DOHH2 (cell line): ENCODE measurements around the gene DNAH1.

Source experiments
- H3F3A ChIP-seq: fragments of 200-600 bp; sonication (generic), shearing (Covaris generic); 2 replicates; pipeline ENCODE4 v1.6.0; 2016; ENCODE audit warnings: antibody characterized with exemption, mild to moderate bottlenecking; ENCODE audit not compliant: control insufficient read depth, insufficient read depth
- H3K27ac ChIP-seq: fragments of 200-600 bp; sonication (generic); 2 replicates; pipeline ENCODE4 v1.5.1; 2014; ENCODE audit warnings: low read depth, mild to moderate bottlenecking, low read length, moderate library complexity
- H3K27me3 ChIP-seq: fragments of 200-600 bp; sonication (generic); 2 replicates; pipeline ENCODE4 v1.6.1; 2014; ENCODE audit warnings: mild to moderate bottlenecking, low read length, mixed read lengths; ENCODE audit not compliant: control insufficient read depth
- H3K36me3 ChIP-seq: fragments of 200-600 bp; sonication (generic); 2 replicates; pipeline ENCODE4 v1.6.1; 2014; ENCODE audit warnings: mild to moderate bottlenecking, low read length, moderate library complexity, mixed read lengths; ENCODE audit not compliant: control insufficient read depth
- H3K4me1 ChIP-seq: fragments of 200-600 bp; sonication (generic); 2 replicates; pipeline ENCODE4 v1.6.1; 2014; ENCODE audit warnings: mild to moderate bottlenecking, low read length, mixed read lengths; ENCODE audit not compliant: control insufficient read depth
- H3K4me2 ChIP-seq: fragments of 200-600 bp; sonication (generic); 2 replicates; pipeline ENCODE4 v1.6.0; 2014; ENCODE audit warnings: mild to moderate bottlenecking, low read length, moderate library complexity
- H3K4me3 ChIP-seq: fragments of 200-600 bp; sonication (generic); 2 replicates; pipeline ENCODE4 v1.5.1; 2014; ENCODE audit warnings: mild to moderate bottlenecking, low read length, mixed read lengths
- H3K79me2 ChIP-seq: fragments of 200-600 bp; sonication (generic); 2 replicates; pipeline ENCODE4 v1.6.1; 2014; ENCODE audit warnings: mild to moderate bottlenecking, low read length, mixed read lengths; ENCODE audit not compliant: control insufficient read depth
- H3K9me2 ChIP-seq: fragments of 200-600 bp; sonication (generic); replicated peaks from 2 replicates; pipeline ENCODE4 v1.6.1; 2014; ENCODE audit warnings: mild to moderate bottlenecking, low read length, mixed read lengths; ENCODE audit not compliant: control insufficient read depth
- H3K9me3 ChIP-seq: fragments of 200-600 bp; sonication (generic); 2 replicates; pipeline ENCODE4 v1.6.1; 2014; ENCODE audit warnings: antibody characterized with exemption, low read length, mixed read lengths; ENCODE audit not compliant: control insufficient read depth, insufficient read depth
- H4K20me1 ChIP-seq: fragments of 200-600 bp; sonication (generic); 2 replicates; pipeline ENCODE4 v1.6.0; 2014; ENCODE audit warnings: low read depth, mild to moderate bottlenecking, antibody characterized with exemption, low read length, moderate library complexity; ENCODE audit not compliant: control insufficient read depth, insufficient read depth
- CTCF ChIP-seq: fragments of 200-600 bp; sonication (generic); IDR thresholded peaks from one replicate; pipeline ENCODE4 v1.5.1; 2014; ENCODE audit warnings: antibody characterized with exemption, mild to moderate bottlenecking, low read depth, low read length; ENCODE audit not compliant: poor library complexity, severe bottlenecking
- EZH2phosphoT487 ChIP-seq: fragments of 200-600 bp; sonication (generic); IDR thresholded peaks from 2 replicates; pipeline ENCODE4 v1.6.1; 2017; ENCODE audit warnings: borderline replicate concordance, mild to moderate bottlenecking, antibody characterized with exemption, low read length, moderate library complexity, mixed read lengths

The DNAH1 gene

GRCh38 chr3:52383446-52383845, 67.3 kb downstream of the DNAH1 start:
- Histone ChIP-seq H4K20me1 (no peaks in the 10 kb centered on the region), H3K36me3 (no peaks in the 10 kb centered on the region), H3K79me2 (no peaks in the 10 kb centered on the region), H3K27me3 (no peaks in the 10 kb centered on the region), H3K27ac (no peak overlapping the region), H3K4me2 (no peak overlapping the region), H3K4me1 (no peaks in the 10 kb centered on the region), H3K9me2 (no peaks in the 10 kb centered on the region), H3K4me3 (no peak overlapping the region), H3F3A (no peaks in the 10 kb centered on the region), H3K9me3 (no peaks in the 10 kb centered on the region)
- TF ChIP-seq CTCF (no peak), EZH2phosphoT487 (no peak)

- no peak overlapping the region for H3K27ac ChIP-seq
- TF ChIP-seq EZH2phosphoT487 (no peak), CTCF (no peak)
- H3K4me2 ChIP-seq = no peak overlapping the region
- H3K9me2 ChIP-seq = no peaks in the 10 kb centered on the region
- no peaks in the 10 kb centered on the region for H3K9me3 ChIP-seq
- no peaks in the 10 kb centered on the region for H3K27me3 ChIP-seq
- no peaks in the 10 kb centered on the region for H3K4me1 ChIP-seq
- H3F3A ChIP-seq = no peaks in the 10 kb centered on the region
- no peaks in the 10 kb centered on the region for H4K20me1 ChIP-seq
- H3K4me3 ChIP-seq = no peak overlapping the region
- no peaks in the 10 kb centered on the region for H3K79me2 ChIP-seq
- no peaks in the 10 kb centered on the region for H3K36me3 ChIP-seq
Measured at GRCh38 chr3:52384019-52384761, 68.1 kb downstream of the DNAH1 start.

- no peak overlapping the region for H3K4me3 ChIP-seq
- no peaks in the 10 kb centered on the region for H3K9me3 ChIP-seq
- H3F3A ChIP-seq = no peaks in the 10 kb centered on the region
- H3K27ac ChIP-seq = no peak overlapping the region
- no peaks in the 10 kb centered on the region for H3K4me1 ChIP-seq
- H3K36me3 ChIP-seq = no peaks in the 10 kb centered on the region
- no peaks in the 10 kb centered on the region for H3K9me2 ChIP-seq
- H4K20me1 ChIP-seq = no peaks in the 10 kb centered on the region
- H3K79me2 ChIP-seq = no peaks in the 10 kb centered on the region
- TF ChIP-seq CTCF (peak; percentile 81), EZH2phosphoT487 (no peak)
- H3K4me2 ChIP-seq = no peak overlapping the region
- H3K27me3 ChIP-seq = no peaks in the 10 kb centered on the region
Measured at GRCh38 chr3:52385157-52385556, 69.0 kb downstream of the DNAH1 start.
